ENCODE results near the gene CHAD.

GRCh38 chr17:50469208-50469605, 527 bp upstream of the CHAD start:
- no peak for TF ChIP-seq POLR2A (IDR thresholded peaks at IDR 0.05)
- TF ChIP-seq POLR2AphosphoS5 (IDR thresholded peaks at IDR 0.05): no peak

All from prostate gland (tissue), 1 donor.